Peyer's patch (tissue), 4 donors: ENCODE data around the gene MYDGF. TPM values are rescaled to one million over a fixed set of nuclear protein-coding genes. Genes with fewer than 3 reads are reported as not detected.

ENCODE experiments used
- DNase-seq, 3 donors: peaks; one replicate each; pipeline ENCODE4 v3.0.0-alpha.2; 2017 to 2019
- H3K27ac ChIP-seq, 4 donors: fragments of 200-600 bp; sonication (generic); one replicate each; pipeline ENCODE4 v1.5.1; 2016 to 2019
- H3K27me3 ChIP-seq, 2 donors: fragments of 200-600 bp; sonication (generic); one replicate each; pipeline ENCODE4 v1.5.1; 2019
- H3K36me3 ChIP-seq, 3 donors: fragments of 200-600 bp; sonication (generic); one replicate each; pipeline ENCODE4 v1.5.1; 2016 to 2019
- H3K4me1 ChIP-seq, 4 donors: fragments of 200-600 bp; sonication (generic); one replicate each; pipeline ENCODE4 v1.5.1; 2016 to 2019
- H3K4me3 ChIP-seq, 4 donors: fragments of 200-600 bp; sonication (generic); 1 replicate in 3 of 4; 2 replicates in 1 of 4; pipeline ENCODE4 v1.5.1; 2016 to 2019; ENCODE audit warnings: mild to moderate bottlenecking in 1 of 4
- H3K9me3 ChIP-seq, 4 donors: fragments of 200-600 bp; sonication (generic); one replicate each; pipeline ENCODE4 v1.5.1; 2016 to 2019; ENCODE audit warnings: mild to moderate bottlenecking in 1 of 4
- CTCF ChIP-seq, 6 experiments: fragments of 450-650 bp in 4 of 6; fragments of 200-600 bp in 2 of 6; sonication (generic) in 1 of 6; IDR thresholded peaks; one replicate each; pipeline ENCODE4 v1.5.1; 2017 to 2019; ENCODE audit warnings: antibody characterized with exemption in 6 of 6, mild to moderate bottlenecking in 3 of 6, moderate library complexity in 1 of 6
- POLR2A ChIP-seq, 2 donors: fragments of 450-650 bp; IDR thresholded peaks; one replicate each; pipeline ENCODE4 v1.5.1; 2017; ENCODE audit warnings: antibody characterized with exemption in 2 of 2, mild to moderate bottlenecking in 2 of 2, moderate library complexity in 2 of 2
- total RNA-seq, 4 donors: library from RNA; depleted of rRNA; stranded (reverse); fragments of >200 nt; gene quantifications; one replicate each; pipeline ENCODE4 v1.1.0, GENCODE V29; 2016

The MYDGF gene
- total RNA-seq, 4 donors from 2014 or later: 9.9 to 45.9 (median 40.3) TPM

- no peak overlapping the region for H3K27ac ChIP-seq
- no peak for DNase-seq
- TF ChIP-seq CTCF (IDR thresholded peaks at IDR 0.05) (no peak), POLR2A (IDR thresholded peaks at IDR 0.05) (no peak)
- no peaks in the 10 kb centered on the region for H3K9me3 ChIP-seq
- no peak overlapping the region for H3K4me3 ChIP-seq
- no peaks in the 10 kb centered on the region for H3K27me3 ChIP-seq
- no peaks in the 10 kb centered on the region for H3K4me1 ChIP-seq
- H3K36me3 ChIP-seq: no peaks in the 10 kb centered on the region
Observed at GRCh38 chr19:4609878-4610511, 60.1 kb downstream of the MYDGF start.

Other genes starting within 250 kb of the MYDGF start
- 100 to 1,000 TPM in 3 of 4 donors, 10 to 100 TPM in 1; 94.9 to 178 (median 163) TPM for gene UBXN6, start 212.5 kb downstream of the MYDGF start, total RNA-seq
- gene HDGFL2, start 198.0 kb downstream of the MYDGF start, total RNA-seq: 10 to 100 TPM; 20.5 to 73.4 (median 28.6) TPM
- gene PLIN4, start 151.9 kb downstream of the MYDGF start, total RNA-seq: 1 to 10 TPM in 3 of 4 donors, under 1 TPM in 1; 0.83 to 5.1 (median 2.3) TPM
- gene PLIN5, start 135.1 kb downstream of the MYDGF start, total RNA-seq: 1 to 10 TPM in 2 of 4 donors, not detected in 2; 2.1 to 3.2 TPM
- gene LRG1, start 130.3 kb downstream of the MYDGF start, total RNA-seq: 1 to 10 TPM; 1.7 to 3.5 (median 3.0) TPM
- gene SEMA6B, start 110.7 kb downstream of the MYDGF start, total RNA-seq: 1 to 10 TPM; 1.2 to 9.9 (median 3.2) TPM
- 10 to 100 TPM in 2 of 4 donors, 1 to 10 TPM in 2; 7.0 to 16.5 (median 11.0) TPM for gene TNFAIP8L1, start 30.8 kb downstream of the MYDGF start, total RNA-seq
- 100 to 1,000 TPM; 102 to 279 (median 168) TPM for gene DPP9, start 53.5 kb upstream of the MYDGF start, total RNA-seq
- gene FEM1A, start 121.4 kb upstream of the MYDGF start, total RNA-seq: 10 to 100 TPM; 12.8 to 14.9 (median 14.0) TPM
- gene TICAM1, start 161.4 kb upstream of the MYDGF start, total RNA-seq: 10 to 100 TPM; 14.0 to 45.8 (median 28.8) TPM
- 100 to 1,000 TPM in 3 of 4 donors, 10 to 100 TPM in 1; 22.3 to 150 (median 108) TPM for gene PLIN3, start 197.3 kb upstream of the MYDGF start, total RNA-seq
- gene ARRDC5, start 232.6 kb upstream of the MYDGF start, total RNA-seq: 1 to 10 TPM in 2 of 4 donors, under 1 TPM in 1, not detected in 1; 0.76 to 8.3 (median 3.1) TPM
- 10 to 100 TPM in 1 of 4 donors, 1 to 10 TPM in 3; 6.7 to 35.5 (median 8.0) TPM for gene UHRF1, start 239.2 kb upstream of the MYDGF start, total RNA-seq